HL-60 (cell line): Measurements from ENCODE around the gene FAM186B.

ENCODE experiments used
- DNase-seq, 2 experiments: peaks; one replicate each; pipeline ENCODE4 v3.0.0-alpha.2; 2010 to 2020; ENCODE audit warnings: low read depth in 1 of 2, low spot score in 1 of 2
- H3K27ac ChIP-seq: fragments of 250-450 bp; sonication (Bioruptor Pico); replicated peaks from 2 replicates; pipeline ENCODE4 v1.5.1; 2020; ENCODE audit warnings: mild to moderate bottlenecking, moderate library complexity
- H3K27me3 ChIP-seq: fragments of 250-450 bp; sonication (Bioruptor Pico); 2 replicates; pipeline ENCODE4 v1.5.1; 2021; ENCODE audit warnings: mild to moderate bottlenecking, moderate library complexity; ENCODE audit not compliant: insufficient read depth, poor library complexity, severe bottlenecking
- H3K4me3 ChIP-seq: replicated peaks from 2 replicates; pipeline ENCODE4 v1.5.1; 2011; ENCODE audit warnings: mild to moderate bottlenecking, control low read depth, low read length; ENCODE audit not compliant: insufficient read depth
- CTCF ChIP-seq: IDR thresholded peaks from one replicate; pipeline ENCODE4 v1.5.1; 2011; ENCODE audit warnings: low read length, control low read depth, inconsistent platforms; ENCODE audit not compliant: insufficient read depth
- GABPA ChIP-seq: IDR thresholded peaks from 2 replicates; pipeline ENCODE4 v1.6.1; 2012; ENCODE audit warnings: low read depth
- POLR2AphosphoS5 ChIP-seq: IDR thresholded peaks from 2 replicates; pipeline ENCODE4 v1.6.1; 2012; ENCODE audit warnings: low read depth
- REST ChIP-seq: IDR thresholded peaks from 2 replicates; pipeline ENCODE4 v1.6.1; 2012; ENCODE audit warnings: low read depth; ENCODE audit not compliant: insufficient replicate concordance
- SPI1 ChIP-seq: IDR thresholded peaks from 2 replicates; pipeline ENCODE4 v1.6.1; 2012; ENCODE audit warnings: low read depth, mild to moderate bottlenecking, borderline replicate concordance

The FAM186B gene

GRCh38 chr12:49635036-49635435, 29.6 kb upstream of the FAM186B start:
- Histone ChIP-seq H3K27ac (no peak overlapping the region), H3K4me3 (no peak overlapping the region), H3K27me3 (no peaks in the 10 kb centered on the region)
- TF ChIP-seq GABPA (no peak), CTCF (no peak), SPI1 (no peak), POLR2AphosphoS5 (no peak), REST (no peak)
- no peak for DNase-seq

- Histone ChIP-seq H3K4me3 (no peak overlapping the region), H3K27ac (no peak overlapping the region), H3K27me3 (no peaks in the 10 kb centered on the region)
- no peak for TF ChIP-seq POLR2AphosphoS5
- TF ChIP-seq REST: no peak
- TF ChIP-seq CTCF: no peak
- TF ChIP-seq SPI1: no peak
- TF ChIP-seq GABPA: no peak
- no peak for DNase-seq
Measured at GRCh38 chr12:49633703-49634345, 28.4 kb upstream of the FAM186B start.

- H3K4me3 ChIP-seq: no peak overlapping the region
- no peak for DNase-seq
- no peaks in the 10 kb centered on the region for H3K27me3 ChIP-seq
- no peak overlapping the region for H3K27ac ChIP-seq
- TF ChIP-seq GABPA: no peak
- no peak for TF ChIP-seq SPI1
Measured at GRCh38 chr12:49632986-49633702, 27.7 kb upstream of the FAM186B start.

GRCh38 chr12:49632401-49632800, 27.0 kb upstream of the FAM186B start:
- Histone ChIP-seq H3K27me3 (no peaks in the 10 kb centered on the region), H3K4me3 (no peak overlapping the region), H3K27ac (no peak overlapping the region)
- DNase-seq: no peak
- TF ChIP-seq CTCF: no peak
- no peak for TF ChIP-seq GABPA
- no peak for TF ChIP-seq REST
- no peak for TF ChIP-seq POLR2AphosphoS5
- no peak for TF ChIP-seq SPI1
